Testis (tissue), 2 donors: Measurements from ENCODE around the gene ADAM17.

Source experiments
- CTCF ChIP-seq, 3 experiments: fragments of 450-650 bp in 2 of 3; fragments of 200-600 bp in 1 of 3; sonication (generic) in 1 of 3; IDR thresholded peaks; one replicate each; pipeline ENCODE4 v1.5.1; 2016 to 2019; ENCODE audit warnings: antibody characterized with exemption in 3 of 3, mild to moderate bottlenecking in 2 of 3, moderate library complexity in 1 of 3
- POLR2A ChIP-seq: fragments of 450-650 bp; IDR thresholded peaks from one replicate; pipeline ENCODE4 v1.6.1; 2017; ENCODE audit warnings: antibody characterized with exemption, mild to moderate bottlenecking, moderate library complexity

- TF ChIP-seq CTCF (IDR thresholded peaks at IDR 0.05) = no peak
- TF ChIP-seq POLR2A = no peak
Measured at GRCh38 chr2:9508931-9509330, 46.7 kb downstream of the ADAM17 start.
